GM21367 (cell line): ENCODE results near the gene PCK2.
"Not testable (repeated sequence)": the region's sequence is repeated elsewhere in the genome, so short reads cannot be mapped to it uniquely, and the experiment has no call there.

Experiments
- ATAC-seq: cut with Tn5 transposase; IDR thresholded peaks from one replicate; pipeline ENCODE4 v1.9.1; 2021; ENCODE audit not compliant: unreplicated experiment

Gene PCK2

GRCh38 chr14:24093207-24093900 lies 757 bp upstream of the PCK2 start:
- ATAC-seq, result no peak

- no peak for ATAC-seq
These were observed 745 bp downstream of the PCK2 start for GRCh38 chr14:24094841-24095270.

GRCh38 chr14:24095271-24096068 lies 1.4 kb downstream of the PCK2 start:
- ATAC-seq, result peak; percentile 69

GRCh38 chr14:24096545-24097181 lies 2.6 kb downstream of the PCK2 start:
- ATAC-seq, result no peak

- no peak for ATAC-seq
These were observed 4.3 kb downstream of the PCK2 start for GRCh38 chr14:24098229-24098926.

GRCh38 chr14:24098927-24099813 lies 5.1 kb downstream of the PCK2 start:
- no peak for ATAC-seq

- no peak for ATAC-seq
These were observed 6.3 kb downstream of the PCK2 start for GRCh38 chr14:24100197-24100981.

- ATAC-seq, result no peak
These were observed 6.9 kb downstream of the PCK2 start for GRCh38 chr14:24100982-24101494.

- no peak for ATAC-seq
These were observed 8.4 kb downstream of the PCK2 start for GRCh38 chr14:24102357-24103048.

GRCh38 chr14:24103451-24103850 lies 9.3 kb downstream of the PCK2 start:
- ATAC-seq, result no peak

GRCh38 chr14:24105609-24106239 lies 11.6 kb downstream of the PCK2 start:
- ATAC-seq, result not testable (repeated sequence)

- no peak for ATAC-seq
These were observed 12.7 kb downstream of the PCK2 start for GRCh38 chr14:24106672-24107271.

- no peak for ATAC-seq
These were observed 14.3 kb downstream of the PCK2 start for GRCh38 chr14:24108336-24108874.

GRCh38 chr14:24110060-24110459 lies 15.9 kb downstream of the PCK2 start:
- no peak for ATAC-seq

GRCh38 chr14:24110523-24110922 lies 16.4 kb downstream of the PCK2 start:
- no peak for ATAC-seq

GRCh38 chr14:24113379-24113800 lies 19.3 kb downstream of the PCK2 start:
- ATAC-seq, result no peak

GRCh38 chr14:24113801-24114531 lies 19.9 kb downstream of the PCK2 start:
- peak; percentile 29 for ATAC-seq
